ENCODE data around the gene GP9.

- TF ChIP-seq POLR2AphosphoS5 (IDR thresholded peaks at IDR 0.05; ENCODE audit: borderline replicate concordance, low read depth, low read length) (no peak), EZH2 (IDR thresholded peaks at IDR 0.05) (no peak)
These were observed 34.7 kb upstream of the GP9 start for GRCh38 chr3:129025691-129026435.
